GM10847 (cell line): Measurements from ENCODE around the gene TEX29.

Experiments
- POLR2A ChIP-seq: IDR thresholded peaks from 2 replicates; pipeline ENCODE4 v1.6.1; 2011; ENCODE audit not compliant: insufficient read length; ENCODE audit errors: extremely low read depth

Gene TEX29

GRCh38 chr13:111283991-111284390, 36.5 kb upstream of the TEX29 start:
- TF ChIP-seq POLR2A, result no peak

DNA sequence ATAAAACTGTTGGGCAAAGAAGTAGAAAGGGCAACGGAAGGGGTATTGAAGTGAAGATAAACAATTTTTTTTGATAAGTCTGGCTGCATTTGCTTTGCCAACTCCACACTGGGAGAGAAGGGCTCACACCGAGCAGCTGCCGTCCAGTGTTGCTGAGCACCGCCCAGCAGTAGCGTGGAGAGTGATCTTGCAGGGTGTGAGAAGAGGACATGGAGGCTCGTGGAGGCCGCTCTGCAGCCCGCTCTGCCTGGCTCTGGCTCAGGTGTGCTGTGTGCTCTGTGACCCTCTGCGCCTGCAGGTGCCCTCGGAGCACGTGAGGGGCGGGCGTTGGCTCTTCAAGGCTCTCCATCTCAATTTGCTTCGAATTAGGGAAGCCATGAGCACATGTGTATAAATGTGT, 35.9 kb upstream of the TEX29 start:
- no peak for TF ChIP-seq POLR2A

GRCh38 chr13:111286162-111286561, 34.3 kb upstream of the TEX29 start:
- TF ChIP-seq POLR2A, result no peak

GRCh38 chr13:111286749-111287148, 33.7 kb upstream of the TEX29 start:
- no peak for TF ChIP-seq POLR2A

- no peak for TF ChIP-seq POLR2A
Measured at GRCh38 chr13:111287201-111287600, 33.2 kb upstream of the TEX29 start.

GRCh38 chr13:111288276-111288675, 32.2 kb upstream of the TEX29 start:
- TF ChIP-seq POLR2A, result no peak

DNA sequence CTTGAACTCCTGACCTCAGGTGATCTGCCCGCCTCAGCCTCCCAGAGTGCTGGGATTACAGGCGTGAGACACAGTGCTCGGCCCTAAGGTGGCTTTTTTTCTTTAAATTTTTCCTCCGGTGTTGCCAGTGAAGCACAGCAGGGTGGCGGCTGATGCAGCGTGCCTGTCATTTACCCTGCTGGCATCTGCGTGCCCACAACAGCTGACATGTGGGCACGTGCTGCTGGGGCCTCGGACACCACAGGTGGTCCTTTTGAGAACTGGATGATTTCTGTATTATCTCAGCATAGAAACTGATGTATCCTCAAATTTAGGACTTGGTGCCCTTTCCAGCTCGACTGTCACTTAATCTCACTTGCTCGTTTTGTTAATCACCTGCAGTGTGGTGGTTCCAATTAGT, 31.2 kb upstream of the TEX29 start:
- TF ChIP-seq POLR2A, result no peak

- TF ChIP-seq POLR2A, result no peak
Measured at GRCh38 chr13:111291908-111292307, 28.5 kb upstream of the TEX29 start.

DNA sequence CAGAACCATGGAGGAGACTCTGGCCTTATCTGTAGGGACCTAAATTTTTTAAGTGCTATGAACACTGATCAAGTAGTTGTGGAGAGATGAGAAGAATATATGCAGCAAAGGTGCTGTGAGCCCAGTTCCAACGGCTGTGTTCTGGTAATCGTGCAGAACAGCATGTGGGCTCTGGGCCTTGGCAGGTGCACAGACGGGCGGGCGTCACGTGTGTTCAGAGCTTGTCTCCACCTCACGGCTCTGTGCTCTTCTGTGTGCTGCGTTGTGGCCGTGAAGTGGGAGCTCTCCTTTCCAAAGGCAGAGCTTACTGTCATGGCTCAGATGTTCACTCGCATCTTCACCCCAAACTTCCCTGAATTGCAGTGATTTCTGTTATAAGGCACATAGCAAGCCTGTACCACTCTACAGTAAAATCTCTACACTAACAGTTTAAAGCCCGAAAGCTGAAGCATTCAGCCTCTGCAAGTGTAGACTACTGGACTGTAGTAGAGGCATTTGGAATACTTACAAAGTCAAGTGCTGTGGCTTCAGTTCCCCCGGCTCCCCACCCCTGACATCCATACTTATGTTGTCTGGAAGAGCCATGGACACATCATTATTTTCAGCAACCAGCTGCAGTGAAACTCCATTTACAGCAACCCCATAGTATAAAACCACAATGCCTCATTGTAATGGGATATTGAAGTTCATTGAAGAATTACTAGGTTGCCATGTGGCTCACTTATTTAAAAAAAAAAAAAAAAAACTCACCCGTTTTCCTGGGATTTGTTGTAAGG, 27.5 kb upstream of the TEX29 start:
- no peak for TF ChIP-seq POLR2A

DNA sequence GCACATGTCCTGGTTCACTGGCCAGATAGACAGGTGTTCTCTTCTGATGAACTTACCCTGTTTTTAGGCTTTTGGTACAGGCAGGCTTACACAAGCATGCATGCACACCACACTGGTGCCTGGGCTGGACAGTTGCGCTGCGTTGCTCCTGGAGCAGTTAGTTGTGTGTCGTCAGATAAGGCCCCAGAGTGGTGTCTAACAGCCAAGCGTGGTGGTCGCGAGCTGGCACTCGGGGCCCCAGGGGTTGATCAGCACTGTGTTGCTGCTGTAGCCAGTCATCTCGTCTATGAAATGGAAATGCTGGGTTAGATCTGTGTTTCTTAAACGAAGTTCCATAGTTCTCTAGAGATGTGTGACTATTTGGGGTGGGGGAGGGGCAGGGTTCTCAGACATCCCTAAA, 24.6 kb upstream of the TEX29 start:
- TF ChIP-seq POLR2A, result no peak

DNA sequence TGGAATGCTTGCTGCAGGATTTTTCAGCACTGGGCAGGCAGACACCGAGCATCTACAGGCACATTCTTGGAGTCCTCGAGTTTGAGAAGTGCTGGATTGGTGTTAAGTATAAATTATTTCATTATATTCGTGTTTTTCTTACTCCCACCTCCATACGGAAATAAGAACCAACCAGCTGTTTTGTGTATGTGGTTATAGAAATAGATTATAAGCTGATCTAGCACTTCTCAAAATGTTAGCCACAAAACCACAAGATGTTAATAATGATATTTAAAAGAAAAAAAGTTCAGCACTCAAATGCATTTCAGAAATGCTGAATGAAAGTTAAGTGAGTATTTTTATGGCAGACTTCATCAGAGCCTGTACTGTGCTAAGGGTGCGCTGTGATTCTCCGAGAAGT, 24.0 kb upstream of the TEX29 start:
- no peak for TF ChIP-seq POLR2A

GRCh38 chr13:111298214-111298975, 22.0 kb upstream of the TEX29 start:
- no peak for TF ChIP-seq POLR2A

DNA sequence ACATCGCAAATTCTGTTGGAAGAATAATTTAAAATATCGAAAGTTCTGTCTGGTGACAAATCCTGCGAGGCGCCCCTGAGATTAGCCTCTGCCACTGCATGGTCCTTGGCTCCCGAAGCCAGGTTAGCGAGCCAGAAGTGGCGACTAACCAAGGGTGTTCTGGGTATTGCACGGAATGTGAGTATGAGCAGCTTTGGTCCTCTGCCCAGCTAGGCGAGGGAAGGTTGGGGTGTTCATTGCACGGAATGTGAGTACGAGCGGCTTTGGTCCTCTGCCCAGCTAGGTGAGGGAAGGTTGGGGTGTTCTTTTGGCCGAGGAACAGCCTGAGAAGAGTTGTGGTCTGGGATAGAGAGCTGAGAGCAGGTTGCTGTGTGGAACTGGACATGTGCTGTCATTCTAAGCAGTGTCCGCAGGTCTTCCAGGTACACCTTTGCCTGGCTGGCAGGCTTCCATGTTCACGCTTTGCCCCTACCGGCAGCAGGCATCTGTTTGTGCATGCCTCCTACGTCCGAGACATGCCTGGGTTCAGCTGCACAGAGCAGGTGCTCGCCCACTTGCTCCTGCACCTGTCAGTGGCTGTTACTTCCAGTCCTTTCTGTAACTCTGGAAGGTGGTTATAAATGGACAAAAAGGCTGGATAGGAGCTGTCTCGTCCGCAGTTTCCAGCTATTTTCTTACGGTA, 18.3 kb upstream of the TEX29 start:
- TF ChIP-seq POLR2A, result no peak

GRCh38 chr13:111303559-111303958, 16.9 kb upstream of the TEX29 start:
- TF ChIP-seq POLR2A, result no peak

DNA sequence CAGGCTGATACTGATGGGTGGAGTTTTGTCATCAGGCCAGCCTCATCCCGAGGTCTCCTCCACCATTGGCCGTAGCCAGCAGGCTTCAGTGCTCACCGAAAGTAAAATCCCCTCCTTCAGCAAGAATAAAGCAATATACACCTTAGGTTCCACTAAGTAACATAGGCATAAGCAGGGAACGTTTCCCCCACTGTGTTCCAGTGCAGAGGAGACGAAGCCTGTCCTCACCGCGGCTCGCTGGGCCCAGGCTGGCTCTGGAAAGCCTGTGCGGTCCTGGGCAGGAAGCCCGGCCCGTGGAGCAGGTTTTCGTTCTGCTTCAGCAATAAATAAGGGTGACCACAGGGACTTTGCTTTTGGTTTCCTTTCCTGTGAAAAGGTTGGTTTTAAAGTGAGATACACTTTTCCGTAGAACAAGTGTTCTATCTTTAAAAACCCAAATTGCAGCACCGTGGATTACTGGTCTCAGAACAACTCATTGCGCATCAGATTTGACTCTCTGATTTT, 16.3 kb upstream of the TEX29 start:
- TF ChIP-seq POLR2A, result no peak

GRCh38 chr13:111304603-111305289, 15.7 kb upstream of the TEX29 start:
- TF ChIP-seq POLR2A, result no peak
